ENCODE data around the gene GRN. TPM values are rescaled to one million over a fixed set of nuclear protein-coding genes. Genes with fewer than 3 reads are reported as not detected.
A peak's percentile ranks its signal among the peaks of the same experiment; 100 is the strongest.

The GRN gene
- total and polyA plus RNA-seq, 9 of the 15 experiments (the other 6 are each of a cell fraction or from before 2014, with no cell fraction given), result 5.4 to 75.3 (median 20.7) TPM

DNA sequence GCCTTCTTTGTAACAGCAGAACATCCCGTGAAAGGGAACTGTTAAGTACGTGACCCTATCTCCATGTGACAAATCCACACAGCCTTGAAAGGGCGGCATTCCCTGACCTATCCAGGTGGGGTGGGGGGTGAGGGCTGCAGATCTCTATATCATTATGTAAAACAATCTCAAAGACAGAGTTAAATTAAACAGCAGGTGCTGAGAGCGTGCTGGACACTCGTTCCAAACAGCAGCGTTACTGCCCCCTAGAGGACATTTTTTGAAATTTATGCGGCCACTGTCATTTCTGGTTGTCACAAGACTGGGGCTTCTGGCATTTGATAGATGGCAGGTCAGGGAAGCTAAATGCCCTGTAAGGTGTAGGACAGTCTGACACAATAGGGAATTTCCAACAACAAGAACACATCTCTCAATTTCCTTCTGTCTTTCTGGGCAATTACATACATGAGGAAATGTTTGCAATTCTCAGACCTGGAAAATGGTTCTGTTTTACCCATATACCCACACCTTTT, 13.8 kb upstream of the GRN start (continued):
- TF ChIP-seq, protein P1, sequence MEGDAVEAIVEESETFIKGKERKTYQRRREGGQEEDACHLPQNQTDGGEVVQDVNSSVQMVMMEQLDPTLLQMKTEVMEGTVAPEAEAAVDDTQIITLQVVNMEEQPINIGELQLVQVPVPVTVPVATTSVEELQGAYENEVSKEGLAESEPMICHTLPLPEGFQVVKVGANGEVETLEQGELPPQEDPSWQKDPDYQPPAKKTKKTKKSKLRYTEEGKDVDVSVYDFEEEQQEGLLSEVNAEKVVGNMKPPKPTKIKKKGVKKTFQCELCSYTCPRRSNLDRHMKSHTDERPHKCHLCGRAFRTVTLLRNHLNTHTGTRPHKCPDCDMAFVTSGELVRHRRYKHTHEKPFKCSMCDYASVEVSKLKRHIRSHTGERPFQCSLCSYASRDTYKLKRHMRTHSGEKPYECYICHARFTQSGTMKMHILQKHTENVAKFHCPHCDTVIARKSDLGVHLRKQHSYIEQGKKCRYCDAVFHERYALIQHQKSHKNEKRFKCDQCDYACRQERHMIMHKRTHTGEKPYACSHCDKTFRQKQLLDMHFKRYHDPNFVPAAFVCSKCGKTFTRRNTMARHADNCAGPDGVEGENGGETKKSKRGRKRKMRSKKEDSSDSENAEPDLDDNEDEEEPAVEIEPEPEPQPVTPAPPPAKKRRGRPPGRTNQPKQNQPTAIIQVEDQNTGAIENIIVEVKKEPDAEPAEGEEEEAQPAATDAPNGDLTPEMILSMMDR (IDR thresholded peaks at IDR 0.05 in 2 of 3, conservative IDR thresholded peaks at IDR 0.05 in 1 of 3; ENCODE audit: insufficient read depth in 2 of 3, low read depth in 1 of 3, low read length in 3 of 3), result peak; percentile 84 to 89 (median 88)
- TF ChIP-seq, protein P2, sequence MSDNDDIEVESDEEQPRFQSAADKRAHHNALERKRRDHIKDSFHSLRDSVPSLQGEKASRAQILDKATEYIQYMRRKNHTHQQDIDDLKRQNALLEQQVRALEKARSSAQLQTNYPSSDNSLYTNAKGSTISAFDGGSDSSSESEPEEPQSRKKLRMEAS (CRISPR knock-in tag; IDR thresholded peaks at IDR 0.05), result peak; percentile 75
- TF ChIP-seq MAFF (IDR thresholded peaks at IDR 0.05; ENCODE audit: low read length), result no peak
- TF ChIP-seq, protein P3, sequence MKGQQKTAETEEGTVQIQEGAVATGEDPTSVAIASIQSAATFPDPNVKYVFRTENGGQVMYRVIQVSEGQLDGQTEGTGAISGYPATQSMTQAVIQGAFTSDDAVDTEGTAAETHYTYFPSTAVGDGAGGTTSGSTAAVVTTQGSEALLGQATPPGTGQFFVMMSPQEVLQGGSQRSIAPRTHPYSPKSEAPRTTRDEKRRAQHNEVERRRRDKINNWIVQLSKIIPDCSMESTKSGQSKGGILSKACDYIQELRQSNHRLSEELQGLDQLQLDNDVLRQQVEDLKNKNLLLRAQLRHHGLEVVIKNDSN (CRISPR knock-in tag; IDR thresholded peaks at IDR 0.05), result peak; percentile 33; the same call in 1 of the 2 replicates
- TF ChIP-seq, protein P4, sequence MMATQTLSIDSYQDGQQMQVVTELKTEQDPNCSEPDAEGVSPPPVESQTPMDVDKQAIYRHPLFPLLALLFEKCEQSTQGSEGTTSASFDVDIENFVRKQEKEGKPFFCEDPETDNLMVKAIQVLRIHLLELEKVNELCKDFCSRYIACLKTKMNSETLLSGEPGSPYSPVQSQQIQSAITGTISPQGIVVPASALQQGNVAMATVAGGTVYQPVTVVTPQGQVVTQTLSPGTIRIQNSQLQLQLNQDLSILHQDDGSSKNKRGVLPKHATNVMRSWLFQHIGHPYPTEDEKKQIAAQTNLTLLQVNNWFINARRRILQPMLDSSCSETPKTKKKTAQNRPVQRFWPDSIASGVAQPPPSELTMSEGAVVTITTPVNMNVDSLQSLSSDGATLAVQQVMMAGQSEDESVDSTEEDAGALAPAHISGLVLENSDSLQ (IDR thresholded peaks at IDR 0.05), result peak; percentile 88
- no peak for TF ChIP-seq NR2C2 (CRISPR knock-in tag; IDR thresholded peaks at IDR 0.05)
- no peak for TF ChIP-seq NR2C2 (tag; IDR thresholded peaks at IDR 0.05)
- 0 out of 2 replicates have a peak, but pooled peaks have one; percentile 40 for TF ChIP-seq CREM (IDR thresholded peaks at IDR 0.05; ENCODE audit: low read depth)
- TF ChIP-seq, protein P5, sequence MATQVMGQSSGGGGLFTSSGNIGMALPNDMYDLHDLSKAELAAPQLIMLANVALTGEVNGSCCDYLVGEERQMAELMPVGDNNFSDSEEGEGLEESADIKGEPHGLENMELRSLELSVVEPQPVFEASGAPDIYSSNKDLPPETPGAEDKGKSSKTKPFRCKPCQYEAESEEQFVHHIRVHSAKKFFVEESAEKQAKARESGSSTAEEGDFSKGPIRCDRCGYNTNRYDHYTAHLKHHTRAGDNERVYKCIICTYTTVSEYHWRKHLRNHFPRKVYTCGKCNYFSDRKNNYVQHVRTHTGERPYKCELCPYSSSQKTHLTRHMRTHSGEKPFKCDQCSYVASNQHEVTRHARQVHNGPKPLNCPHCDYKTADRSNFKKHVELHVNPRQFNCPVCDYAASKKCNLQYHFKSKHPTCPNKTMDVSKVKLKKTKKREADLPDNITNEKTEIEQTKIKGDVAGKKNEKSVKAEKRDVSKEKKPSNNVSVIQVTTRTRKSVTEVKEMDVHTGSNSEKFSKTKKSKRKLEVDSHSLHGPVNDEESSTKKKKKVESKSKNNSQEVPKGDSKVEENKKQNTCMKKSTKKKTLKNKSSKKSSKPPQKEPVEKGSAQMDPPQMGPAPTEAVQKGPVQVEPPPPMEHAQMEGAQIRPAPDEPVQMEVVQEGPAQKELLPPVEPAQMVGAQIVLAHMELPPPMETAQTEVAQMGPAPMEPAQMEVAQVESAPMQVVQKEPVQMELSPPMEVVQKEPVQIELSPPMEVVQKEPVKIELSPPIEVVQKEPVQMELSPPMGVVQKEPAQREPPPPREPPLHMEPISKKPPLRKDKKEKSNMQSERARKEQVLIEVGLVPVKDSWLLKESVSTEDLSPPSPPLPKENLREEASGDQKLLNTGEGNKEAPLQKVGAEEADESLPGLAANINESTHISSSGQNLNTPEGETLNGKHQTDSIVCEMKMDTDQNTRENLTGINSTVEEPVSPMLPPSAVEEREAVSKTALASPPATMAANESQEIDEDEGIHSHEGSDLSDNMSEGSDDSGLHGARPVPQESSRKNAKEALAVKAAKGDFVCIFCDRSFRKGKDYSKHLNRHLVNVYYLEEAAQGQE (IDR thresholded peaks at IDR 0.05; ENCODE audit: borderline replicate concordance), result peak; percentile 65; the same call in 1 of the 2 replicates
- TF ChIP-seq, protein P5 (CRISPR knock-in tag; IDR thresholded peaks at IDR 0.05; ENCODE audit: low read depth), result no peak
- TF ChIP-seq TEAD1 (CRISPR knock-in tag; IDR thresholded peaks at IDR 0.05), result peak in 1 of 2 experiments; percentile 41; a peak in 1 of 4 replicates
- TF ChIP-seq KAT7 (CRISPR knock-in tag; IDR thresholded peaks at IDR 0.05; ENCODE audit: borderline replicate concordance), result no peak
- peak; percentile 79 for TF ChIP-seq BHLHE40 (IDR thresholded peaks at IDR 0.05; ENCODE audit: low read length)
- TF ChIP-seq ZNF384 (IDR thresholded peaks at IDR 0.05; ENCODE audit: low read depth, low read length), result 0 out of 2 replicates have a peak, but pooled peaks have one; percentile 11
- TF ChIP-seq TAF9B (IDR thresholded peaks at IDR 0.05; ENCODE audit: partially characterized antibody), result no peak

Measured in K562 (cell line).